ENCODE measurements around the gene TNFAIP8L3.

DNA sequence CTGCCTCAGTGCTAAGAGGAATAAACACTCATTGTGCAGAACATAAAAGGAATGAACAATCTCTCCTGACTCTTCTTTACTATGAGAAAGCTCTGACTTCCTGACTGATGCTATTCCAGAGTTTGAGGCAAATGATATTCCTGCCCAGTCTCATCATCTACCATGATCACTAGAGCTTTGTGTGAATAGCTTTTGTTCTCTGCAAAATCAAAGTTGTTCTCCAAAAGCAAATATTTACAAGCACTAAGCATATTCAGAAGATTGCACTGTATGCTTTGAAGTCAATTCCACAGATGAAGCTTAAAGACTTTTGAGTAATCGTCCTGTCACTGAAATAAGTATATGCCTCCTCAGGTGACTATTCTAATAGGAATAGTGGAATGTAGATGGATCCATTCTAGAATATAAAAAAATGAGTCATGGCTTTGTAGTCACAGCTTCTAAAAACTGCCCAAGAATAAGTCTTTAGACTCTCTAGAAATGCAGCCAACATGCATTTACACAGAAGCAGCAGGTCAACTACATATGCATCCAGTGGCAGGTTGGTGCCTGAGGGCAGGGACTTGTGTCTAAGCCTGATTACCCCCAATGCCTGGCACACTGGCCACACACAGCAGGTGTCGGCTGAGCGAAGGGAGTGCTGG is 34.6 kb downstream of the TNFAIP8L3 start:
- no peak for TF ChIP-seq FOXK2 (IDR thresholded peaks at IDR 0.05)
- no peak for TF ChIP-seq ELF4 (IDR thresholded peaks at IDR 0.05)
- TF ChIP-seq SUZ12 (IDR thresholded peaks at IDR 0.05), result no peak
- TF ChIP-seq HDGF (IDR thresholded peaks at IDR 0.05; ENCODE audit: borderline replicate concordance), result no peak
- no peak for TF ChIP-seq ZNF384 (IDR thresholded peaks at IDR 0.05)
- no peak for TF ChIP-seq SP1 (IDR thresholded peaks at IDR 0.05)
- TF ChIP-seq FOXA1 (IDR thresholded peaks at IDR 0.05), result no peak
- no peak for TF ChIP-seq BHLHE40 (IDR thresholded peaks at IDR 0.05; ENCODE audit: borderline replicate concordance)
- TF ChIP-seq FOXM1 (IDR thresholded peaks at IDR 0.05; ENCODE audit: borderline replicate concordance), result no peak
- no peak for TF ChIP-seq NFRKB (IDR thresholded peaks at IDR 0.05)
- no peak for TF ChIP-seq ARNT (IDR thresholded peaks at IDR 0.05)
- TF ChIP-seq, protein P1, sequence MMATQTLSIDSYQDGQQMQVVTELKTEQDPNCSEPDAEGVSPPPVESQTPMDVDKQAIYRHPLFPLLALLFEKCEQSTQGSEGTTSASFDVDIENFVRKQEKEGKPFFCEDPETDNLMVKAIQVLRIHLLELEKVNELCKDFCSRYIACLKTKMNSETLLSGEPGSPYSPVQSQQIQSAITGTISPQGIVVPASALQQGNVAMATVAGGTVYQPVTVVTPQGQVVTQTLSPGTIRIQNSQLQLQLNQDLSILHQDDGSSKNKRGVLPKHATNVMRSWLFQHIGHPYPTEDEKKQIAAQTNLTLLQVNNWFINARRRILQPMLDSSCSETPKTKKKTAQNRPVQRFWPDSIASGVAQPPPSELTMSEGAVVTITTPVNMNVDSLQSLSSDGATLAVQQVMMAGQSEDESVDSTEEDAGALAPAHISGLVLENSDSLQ (IDR thresholded peaks at IDR 0.05), result no peak
- no peak for TF ChIP-seq TARDBP (IDR thresholded peaks at IDR 0.05)
- no peak for TF ChIP-seq L3MBTL2 (conservative IDR thresholded peaks at IDR 0.05)

Measured in HEK293T (cell line).